IMR-90 (cell line): ENCODE measurements around the gene USH2A. TPM values are rescaled to one million over a fixed set of nuclear protein-coding genes. Genes with fewer than 3 reads are reported as not detected.

Experiments
- ATAC-seq: fragments of 200-7000 bp; cut with Tn5 transposase; 2 replicates; pipeline ENCODE4 v1.9.1; 2020; ENCODE audit warnings: low read depth, mild to moderate bottlenecking, moderate library complexity
- BruUV-seq: library from RNA; stranded (reverse); fragments of 400-500 nt; replicated peaks from 2 replicates; lab custom pipeline; 2021; lab: Mats Ljungman, UMichigan
- CTCF ChIA-PET: fragments of 300-600 bp; formaldehyde crosslinking; extraction: SDS; loops from one replicate; lab custom pipeline; 2021; ENCODE audit warnings: antibody characterized with exemption; lab: Yijun Ruan, JAX
- POLR2A ChIA-PET: fragments of 300-600 bp; sonication (Branson Sonifier 250); formaldehyde crosslinking; loops from one replicate; lab custom pipeline; 2022; ENCODE audit warnings: antibody characterized with exemption; ENCODE audit not compliant: unreplicated experiment; lab: Charles Lee
- DNase-seq: peaks from one replicate; pipeline ENCODE4 v3.0.0; 2013
- H2AFZ ChIP-seq: replicated peaks from 2 replicates; pipeline ENCODE3; 2013; ENCODE audit warnings: low read length, mild to moderate bottlenecking; ENCODE audit not compliant: poor library complexity
- H2AK5ac ChIP-seq: 2 replicates; pipeline ENCODE4 v1.6.1; 2013; ENCODE audit warnings: low read depth, low read length, inconsistent platforms
- H2AK9ac ChIP-seq: replicated peaks from 2 replicates; pipeline ENCODE3; 2013; ENCODE audit warnings: mild to moderate bottlenecking, low read depth, low read length, moderate library complexity; ENCODE audit not compliant: poor library complexity
- H2BK120ac ChIP-seq: 2 replicates; pipeline ENCODE4 v1.6.1; 2013; ENCODE audit warnings: low read depth, low read length, inconsistent platforms
- H2BK15ac ChIP-seq: 3 replicates; pipeline ENCODE4 v1.6.1; 2013; ENCODE audit warnings: low read depth, low read length, inconsistent platforms
- H2BK20ac ChIP-seq: 2 replicates; pipeline ENCODE4 v1.6.1; 2013; ENCODE audit warnings: low read depth, mild to moderate bottlenecking, inconsistent platforms, low read length, moderate library complexity
- H2BK5ac ChIP-seq: 2 replicates; pipeline ENCODE4 v1.6.1; 2013; ENCODE audit warnings: mild to moderate bottlenecking, low read depth, low read length, inconsistent platforms; ENCODE audit not compliant: poor library complexity, severe bottlenecking
- H3K14ac ChIP-seq: replicated peaks from 2 replicates; pipeline ENCODE4 v1.6.1; 2013; ENCODE audit warnings: low read depth, low read length, inconsistent platforms
- H3K18ac ChIP-seq: 2 replicates; pipeline ENCODE4 v1.6.1; 2013; ENCODE audit warnings: low read depth, low read length, control low read depth
- H3K23ac ChIP-seq: 2 replicates; pipeline ENCODE4 v1.6.1; 2013; ENCODE audit warnings: low read depth, low read length, inconsistent platforms
- H3K27ac ChIP-seq: 2 replicates; pipeline ENCODE4 v1.5.1; 2013; ENCODE audit warnings: mild to moderate bottlenecking, control low read depth, low read length; ENCODE audit not compliant: insufficient read depth
- H3K27me3 ChIP-seq: 2 replicates; pipeline ENCODE4 v1.6.1; 2013; ENCODE audit warnings: low read length; ENCODE audit not compliant: control insufficient read depth, insufficient read depth
- H3K36me3 ChIP-seq: 2 replicates; pipeline ENCODE4 v1.6.1; 2013; ENCODE audit warnings: low read length, mixed read lengths; ENCODE audit not compliant: control insufficient read depth, insufficient read depth
- H3K4ac ChIP-seq: 2 replicates; pipeline ENCODE4 v1.6.1; 2013; ENCODE audit warnings: low read depth, low read length, inconsistent platforms
- H3K4me1 ChIP-seq: 2 replicates; pipeline ENCODE4 v1.6.1; 2013; ENCODE audit warnings: low read length, mixed read lengths; ENCODE audit not compliant: control insufficient read depth, insufficient read depth
- H3K4me2 ChIP-seq: 2 replicates; pipeline ENCODE4 v1.6.1; 2013; ENCODE audit warnings: low read depth, mild to moderate bottlenecking, control low read depth, low read length, moderate library complexity
- H3K4me3 ChIP-seq: 2 replicates; pipeline ENCODE4 v1.5.1; 2013; ENCODE audit warnings: low read depth, mild to moderate bottlenecking, control low read depth, low read length, moderate library complexity; ENCODE audit not compliant: insufficient read depth
- H3K56ac ChIP-seq: 2 replicates; pipeline ENCODE4 v1.6.1; 2013; ENCODE audit warnings: low read length, inconsistent platforms; ENCODE audit not compliant: insufficient read depth; ENCODE audit errors: extremely low read depth
- H3K79me1 ChIP-seq, 2 experiments: 2 replicates each; pipeline ENCODE4 v1.6.1; 2013; ENCODE audit warnings: low read length in 2 of 2, inconsistent platforms in 1 of 2, low read depth in 1 of 2
- H3K9ac ChIP-seq: 2 replicates; pipeline ENCODE4 v1.6.1; 2013; ENCODE audit warnings: low read depth, low read length, control low read depth
- H3K9me1 ChIP-seq: 2 replicates; pipeline ENCODE4 v1.6.1; 2013; ENCODE audit warnings: low read length, inconsistent platforms; ENCODE audit not compliant: insufficient read depth
- H3K9me3 ChIP-seq: 2 replicates; pipeline ENCODE4 v1.6.1; 2013; ENCODE audit warnings: low read length; ENCODE audit not compliant: control insufficient read depth, insufficient read depth
- H4K20me1 ChIP-seq: 2 replicates; pipeline ENCODE4 v1.6.1; 2013; ENCODE audit warnings: low read length, inconsistent platforms; ENCODE audit not compliant: insufficient read depth
- H4K5ac ChIP-seq: 2 replicates; pipeline ENCODE4 v1.6.1; 2013; ENCODE audit warnings: mild to moderate bottlenecking, low read depth, low read length, control low read depth
- H4K8ac ChIP-seq, 2 experiments: 2 replicates each; pipeline ENCODE4 v1.6.1; 2013; ENCODE audit warnings: low read depth in 2 of 2, low read length in 2 of 2, control low read depth in 1 of 2, inconsistent platforms in 1 of 2
- H4K91ac ChIP-seq: 2 replicates; pipeline ENCODE4 v1.6.1; 2013; ENCODE audit warnings: low read depth, low read length, inconsistent platforms; ENCODE audit not compliant: insufficient read depth
- CEBPB ChIP-seq: IDR thresholded peaks from 2 replicates; pipeline ENCODE4 v1.6.1; 2012; ENCODE audit warnings: low read depth, low read length, improper control_type of control experiment
- CTCF ChIP-seq: conservative IDR thresholded peaks from 2 replicates; pipeline ENCODE4 v1.5.1; 2012; ENCODE audit warnings: mild to moderate bottlenecking, low read depth, low read length, improper control_type of control experiment
- ELK1 ChIP-seq: fragments of 150-350 bp; IDR thresholded peaks from 2 replicates; pipeline ENCODE4 v1.6.1; 2016; ENCODE audit warnings: low read depth, mild to moderate bottlenecking, low read length, moderate library complexity, borderline replicate concordance
- MAZ ChIP-seq: IDR thresholded peaks from 2 replicates; pipeline ENCODE4 v1.6.1; 2012; ENCODE audit warnings: low read depth, mild to moderate bottlenecking, low read length, improper control_type of control experiment, moderate library complexity, borderline replicate concordance
- NFE2L2 ChIP-seq: fragments of 150-350 bp; IDR thresholded peaks from 2 replicates; pipeline ENCODE4 v1.6.1; 2016; ENCODE audit warnings: low read depth, mild to moderate bottlenecking, low read length
- POLR2A ChIP-seq: IDR thresholded peaks from 2 replicates; pipeline ENCODE4 v1.6.1; 2012; ENCODE audit warnings: mild to moderate bottlenecking, low read depth, low read length
- WGBS, 2 experiments: methylation state at CpG; one replicate each; pipeline versions ENCODE4 v1.1.5 to v1.1.7; 2013; ENCODE audit warnings: missing lambda C conversion rate in 2 of 2; ENCODE audit not compliant: insufficient read length in 1 of 2; ENCODE audit errors: extremely low coverage in 2 of 2; 5-methylcytosine and 5-hydroxymethylcytosine counted together
- dilution Hi-C: fragments of 300-500 bp; cut with HindIII; formaldehyde crosslinking; loops from one replicate; pipeline ENCODE4 v1.14.3; 2018; ENCODE audit warnings: low sequenced_read_pairs; ENCODE audit not compliant: unreplicated experiment
- in situ Hi-C: fragments of 300-500 bp; cut with MboI; formaldehyde crosslinking; loops from 3 replicates; pipeline ENCODE4 v1.14.3; 2019; ENCODE audit warnings: low sequenced_read_pairs, inconsistent platforms, mixed read lengths
- intact Hi-C: fragments of 100-400 bp; cut with micrococcal nuclease; formaldehyde crosslinking; loops from 2 replicates; pipeline ENCODE4 v1.10.0; 2022
- polyA plus RNA-seq, 3 experiments: library from polyadenylated mRNA; depleted of rRNA; stranded (reverse); fragments of >200 nt; gene quantifications; 2 replicates each; pipeline ENCODE4 v1.2.3, GENCODE V29; 2012; ENCODE audit warnings: low replicate concordance in 1 of 3
- total RNA-seq: library from RNA; depleted of rRNA; stranded (reverse); fragments of >200 nt; gene quantifications from 2 replicates; pipeline ENCODE4 v1.2.3, GENCODE V29; 2012

The USH2A gene
- total and polyA plus RNA-seq, 2 of the 4 experiments (the other 2 are of a cell fraction), result under 0.01 to 0.02 TPM

- ChIA-PET CTCF (interaction anchor here (0.6 kb wide), 1 partner anchor 868 kb away, joined by 3 read pairs; no protein-coding TSS in a partner anchor), POLR2A (no interaction called here)
- Histone ChIP-seq H3K9me3 (no peaks in the 10 kb centered on the region), H2AFZ (no peak overlapping the region), H2AK5ac (no peak overlapping the region), H3K9me1 (no peaks in the 10 kb centered on the region; the same call in 1 of the 2 replicates), H3K27ac (no peak overlapping the region), H4K8ac (no peak overlapping the region), H2AK9ac (no peak overlapping the region), H3K56ac (no peak overlapping the region), H2BK20ac (no peak overlapping the region), H3K36me3 (no peaks in the 10 kb centered on the region), H3K4me3 (no peak overlapping the region), H3K23ac (no peak overlapping the region), H2BK120ac (no peak overlapping the region), H3K4me1 (no peaks in the 10 kb centered on the region), H3K9ac (no peak overlapping the region), H3K18ac (no peak overlapping the region), H4K20me1 (no peaks in the 10 kb centered on the region), H2BK5ac (no peak overlapping the region), H3K27me3 (no peaks in the 10 kb centered on the region), H2BK15ac (no peak overlapping the region), H3K14ac (no peak overlapping the region), H4K91ac (no peak overlapping the region), H4K5ac (no peak overlapping the region), H3K79me1 (no peaks in the 10 kb centered on the region), H3K4ac (no peak overlapping the region), H3K4me2 (no peak overlapping the region)
- 100% methylated on average over 1 of the region's 4 CpGs; no CpG with 5 or more reads in 1 of the 2 experiments for WGBS, 2 experiments
- intact Hi-C loops (no loop called here), dilution Hi-C loops (no loop called here), in situ Hi-C loops (no loop called here)
- BruUV-seq, result no TSS peak
- no peak for ATAC-seq
- no peak for DNase-seq
- TF ChIP-seq CTCF, result no peak
- TF ChIP-seq ELK1, result no peak
- no peak for TF ChIP-seq MAZ
- TF ChIP-seq POLR2A, result no peak
- no peak for TF ChIP-seq NFE2L2
- TF ChIP-seq CEBPB, result no peak
These were observed 528.6 kb downstream of the USH2A start for GRCh38 chr1:215894617-215895016.
